ENCODE data around the gene TMEM131.

Gene TMEM131

DNA sequence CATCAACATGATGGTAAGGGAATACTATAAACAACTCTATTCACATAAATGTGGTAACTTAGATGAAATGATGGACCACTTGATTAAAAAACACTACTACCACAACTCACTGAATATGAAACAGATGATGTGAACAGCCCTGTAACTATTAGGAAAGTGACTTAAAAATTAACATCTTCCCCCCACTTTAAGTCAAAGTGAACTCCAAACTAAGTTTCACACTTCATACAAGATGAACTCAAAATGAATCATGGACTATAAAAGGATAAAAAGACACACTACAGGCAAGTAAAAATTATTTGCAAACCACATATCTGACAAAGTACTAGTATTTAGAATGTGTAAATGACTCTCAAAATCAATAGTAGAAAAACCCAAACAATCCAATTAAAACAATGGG lies 210.8 kb downstream of the TMEM131 start:
- no peak for TF ChIP-seq EZH2 (IDR thresholded peaks at IDR 0.05; ENCODE audit: borderline replicate concordance, low read depth, low read length, severe bottlenecking)
- TF ChIP-seq, protein P1, sequence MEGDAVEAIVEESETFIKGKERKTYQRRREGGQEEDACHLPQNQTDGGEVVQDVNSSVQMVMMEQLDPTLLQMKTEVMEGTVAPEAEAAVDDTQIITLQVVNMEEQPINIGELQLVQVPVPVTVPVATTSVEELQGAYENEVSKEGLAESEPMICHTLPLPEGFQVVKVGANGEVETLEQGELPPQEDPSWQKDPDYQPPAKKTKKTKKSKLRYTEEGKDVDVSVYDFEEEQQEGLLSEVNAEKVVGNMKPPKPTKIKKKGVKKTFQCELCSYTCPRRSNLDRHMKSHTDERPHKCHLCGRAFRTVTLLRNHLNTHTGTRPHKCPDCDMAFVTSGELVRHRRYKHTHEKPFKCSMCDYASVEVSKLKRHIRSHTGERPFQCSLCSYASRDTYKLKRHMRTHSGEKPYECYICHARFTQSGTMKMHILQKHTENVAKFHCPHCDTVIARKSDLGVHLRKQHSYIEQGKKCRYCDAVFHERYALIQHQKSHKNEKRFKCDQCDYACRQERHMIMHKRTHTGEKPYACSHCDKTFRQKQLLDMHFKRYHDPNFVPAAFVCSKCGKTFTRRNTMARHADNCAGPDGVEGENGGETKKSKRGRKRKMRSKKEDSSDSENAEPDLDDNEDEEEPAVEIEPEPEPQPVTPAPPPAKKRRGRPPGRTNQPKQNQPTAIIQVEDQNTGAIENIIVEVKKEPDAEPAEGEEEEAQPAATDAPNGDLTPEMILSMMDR (IDR thresholded peaks at IDR 0.05; ENCODE audit: borderline replicate concordance, extremely low read depth, low read length, poor library complexity, severe bottlenecking) = no peak
- Histone ChIP-seq H3K27me3 (ENCODE audit: insufficient read depth, low read length, poor library complexity) (no peaks in the 10 kb centered on the region), H3K27ac (ENCODE audit: low read length) (no peak overlapping the region), H3K79me2 (ENCODE audit: insufficient read depth, low read length) (no peaks in the 10 kb centered on the region), H3K4me3 (ENCODE audit: low read depth in 1 of 2, low read length in 2 of 2) (no peak overlapping the region), H3K9ac (ENCODE audit: low read depth, low read length) (no peak overlapping the region), H3K4me2 (ENCODE audit: insufficient read depth, low read length) (no peak overlapping the region), H3K4me1 (ENCODE audit: insufficient read depth, low read length) (no peaks in the 10 kb centered on the region), H3K9me3 (ENCODE audit: insufficient read depth, low read length, severe bottlenecking) (no peaks in the 10 kb centered on the region), H4K20me1 (ENCODE audit: insufficient read depth, low read length) (0 out of 2 replicates have a peak, but pooled peaks cover 3% of the 10 kb centered on the region), H2AFZ (ENCODE audit: low read depth, low read length) (no peak overlapping the region), H3K36me3 (ENCODE audit: insufficient read depth, low read length) (peaks cover 19% of the 10 kb centered on the region; the same call in 1 of the 2 replicates)
- no peak for DNase-seq
- no peak for ATAC-seq (ENCODE audit: insufficient read depth, low read depth)

DNA sequence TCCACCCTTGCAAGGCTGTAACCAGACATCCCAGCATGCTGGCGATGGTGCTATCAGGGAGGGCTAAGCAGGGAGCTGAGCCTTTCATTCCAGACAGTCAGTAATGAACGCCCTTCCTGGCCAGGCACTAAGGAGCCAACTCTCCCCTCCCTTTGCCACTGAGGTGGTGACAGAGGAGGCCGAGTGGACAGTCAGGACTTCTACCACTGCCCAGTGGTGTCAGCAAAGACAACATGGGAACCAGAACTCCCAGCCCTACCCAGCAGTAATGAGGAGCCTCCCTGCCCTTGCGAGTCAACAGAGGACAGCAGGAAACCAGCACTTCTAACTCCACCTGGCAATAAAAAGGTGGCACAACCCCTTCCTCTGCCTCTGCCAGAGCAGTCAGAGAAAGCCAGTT lies 213.8 kb downstream of the TMEM131 start:
- Histone ChIP-seq H3K36me3 (ENCODE audit: insufficient read depth, low read length) (peaks cover 16% of the 10 kb centered on the region; the same call in 1 of the 2 replicates), H3K27me3 (ENCODE audit: insufficient read depth, low read length, poor library complexity) (no peaks in the 10 kb centered on the region), H4K20me1 (ENCODE audit: insufficient read depth, low read length) (0 out of 2 replicates have a peak, but pooled peaks cover 3% of the 10 kb centered on the region), H3K4me3 (ENCODE audit: low read depth in 1 of 2, low read length in 2 of 2) (no peak overlapping the region), H3K4me1 (ENCODE audit: insufficient read depth, low read length) (no peaks in the 10 kb centered on the region), H3K9ac (ENCODE audit: low read depth, low read length) (no peak overlapping the region), H3K4me2 (ENCODE audit: insufficient read depth, low read length) (no peak overlapping the region), H3K9me3 (ENCODE audit: insufficient read depth, low read length, severe bottlenecking) (no peaks in the 10 kb centered on the region), H3K79me2 (ENCODE audit: insufficient read depth, low read length) (no peaks in the 10 kb centered on the region), H2AFZ (ENCODE audit: low read depth, low read length) (no peak overlapping the region), H3K27ac (ENCODE audit: low read length) (no peak overlapping the region)
- DNase-seq (no peak), ATAC-seq (ENCODE audit: insufficient read depth, low read depth) (no peak)
- TF ChIP-seq, protein P1 (IDR thresholded peaks at IDR 0.05; ENCODE audit: borderline replicate concordance, extremely low read depth, low read length, poor library complexity, severe bottlenecking) = no peak
- TF ChIP-seq EZH2 (IDR thresholded peaks at IDR 0.05; ENCODE audit: borderline replicate concordance, low read depth, low read length, severe bottlenecking) = no peak

DNA sequence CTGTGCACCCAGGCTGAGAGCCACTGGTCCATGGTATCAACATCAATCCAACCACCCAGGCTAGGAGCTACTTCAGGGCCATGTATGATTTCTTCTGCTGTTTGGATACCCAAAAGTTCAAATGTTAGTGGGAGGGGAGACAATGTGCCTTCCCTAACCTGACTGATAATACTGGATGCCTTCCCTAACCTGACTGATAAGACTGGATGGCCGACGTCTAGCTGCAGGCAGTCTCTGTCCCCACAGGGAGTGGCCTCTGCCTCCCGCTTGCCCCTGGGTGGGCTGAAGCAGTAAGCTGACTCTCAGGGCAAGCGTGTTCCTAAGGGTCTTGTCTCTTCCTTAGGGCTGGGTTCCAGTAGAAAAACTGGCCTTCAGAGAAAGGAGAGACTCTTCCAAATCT lies 216.6 kb downstream of the TMEM131 start:
- ATAC-seq (ENCODE audit: insufficient read depth, low read depth) = no peak

More for the DNA sequence above, 216.6 kb downstream of the TMEM131 start:
- Histone ChIP-seq H4K20me1 (ENCODE audit: insufficient read depth, low read length) (0 out of 2 replicates have a peak, but pooled peaks cover 3% of the 10 kb centered on the region), H3K36me3 (ENCODE audit: insufficient read depth, low read length) (peaks cover 25% of the 10 kb centered on the region), H3K79me2 (ENCODE audit: insufficient read depth, low read length) (no peaks in the 10 kb centered on the region), H3K27ac (ENCODE audit: low read length) (no peak overlapping the region), H3K27me3 (ENCODE audit: insufficient read depth, low read length, poor library complexity) (no peaks in the 10 kb centered on the region), H3K9me3 (ENCODE audit: insufficient read depth, low read length, severe bottlenecking) (no peaks in the 10 kb centered on the region), H3K4me1 (ENCODE audit: insufficient read depth, low read length) (no peaks in the 10 kb centered on the region), H3K9ac (ENCODE audit: low read depth, low read length) (no peak overlapping the region), H3K4me2 (ENCODE audit: insufficient read depth, low read length) (no peak overlapping the region), H3K4me3 (ENCODE audit: low read depth in 1 of 2, low read length in 2 of 2) (no peak overlapping the region), H2AFZ (ENCODE audit: low read depth, low read length) (no peak overlapping the region)
- DNase-seq = no peak
- TF ChIP-seq, protein P1 (IDR thresholded peaks at IDR 0.05; ENCODE audit: borderline replicate concordance, extremely low read depth, low read length, poor library complexity, severe bottlenecking) = no peak
- TF ChIP-seq EZH2 (IDR thresholded peaks at IDR 0.05; ENCODE audit: borderline replicate concordance, low read depth, low read length, severe bottlenecking) = no peak

Data from DND-41 (cell line).